Keratinocyte (primary cell): ENCODE results near the gene ENPP4. TPM values are rescaled to one million over a fixed set of nuclear protein-coding genes. Genes with fewer than 3 reads are reported as not detected.

Experiments
- DNase-seq: peaks from one replicate; pipeline ENCODE4 v3.0.0-alpha.2; 2011; ENCODE audit warnings: low read depth, missing footprints, low spot score
- FAIRE-seq: peaks from 2 replicates; lab custom pipeline; 2011; peaks lifted over from hg19 to GRCh38; lab: Jason Lieb, UNC
- H2AFZ ChIP-seq: 2 replicates; pipeline ENCODE4 v1.6.0; 2012; ENCODE audit warnings: low read length, control low read depth, inconsistent platforms; ENCODE audit not compliant: control insufficient read depth
- H3K27ac ChIP-seq: 2 replicates; pipeline ENCODE4 v1.5.1; 2011; ENCODE audit warnings: low read length; ENCODE audit not compliant: control insufficient read depth, insufficient read depth
- H3K27me3 ChIP-seq: 3 replicates; pipeline ENCODE4 v1.6.0; 2011; ENCODE audit warnings: low read length; ENCODE audit not compliant: control insufficient read depth, insufficient read depth; ENCODE audit errors: extremely low read depth
- H3K36me3 ChIP-seq, 2 experiments: 2 replicates in 1 of 2; 3 replicates in 1 of 2; pipeline ENCODE4 v1.5.1; 2011; ENCODE audit warnings: low read length in 2 of 2, mild to moderate bottlenecking in 1 of 2; ENCODE audit not compliant: control insufficient read depth in 2 of 2, insufficient read depth in 2 of 2; ENCODE audit errors: extremely low read depth in 1 of 2
- H3K4me1 ChIP-seq: 3 replicates; pipeline ENCODE4 v1.5.1; 2011; ENCODE audit warnings: low read length; ENCODE audit not compliant: control insufficient read depth, insufficient read depth; ENCODE audit errors: extremely low read depth
- H3K4me2 ChIP-seq: 3 replicates; pipeline ENCODE4 v1.6.0; 2011; ENCODE audit warnings: low read depth, low read length; ENCODE audit not compliant: control insufficient read depth, insufficient read depth; ENCODE audit errors: extremely low read depth
- H3K4me3 ChIP-seq, 3 experiments: fragments of 200-600 bp in 1 of 3; sonication (generic) in 1 of 3; 2 replicates in 2 of 3; 3 replicates in 1 of 3; pipeline ENCODE4 v1.5.1; 2011 to 2016; ENCODE audit warnings: low read length in 3 of 3, mild to moderate bottlenecking in 3 of 3, control low read depth in 2 of 3, inconsistent platforms in 1 of 3, low read depth in 1 of 3, mixed read lengths in 1 of 3, mixed run types in 1 of 3, moderate library complexity in 1 of 3; ENCODE audit not compliant: control insufficient read depth in 2 of 3, insufficient read depth in 2 of 3; ENCODE audit errors: extremely low read depth in 1 of 3
- H3K79me2 ChIP-seq: 2 replicates; pipeline ENCODE4 v1.6.0; 2012; ENCODE audit warnings: low read length; ENCODE audit not compliant: control insufficient read depth, insufficient read depth
- H3K9ac ChIP-seq: 3 replicates; pipeline ENCODE4 v1.6.0; 2011; ENCODE audit warnings: low read length; ENCODE audit not compliant: control insufficient read depth, insufficient read depth; ENCODE audit errors: extremely low read depth
- H3K9me1 ChIP-seq: 3 replicates; pipeline ENCODE4 v1.6.0; 2011; ENCODE audit warnings: low read length; ENCODE audit not compliant: control insufficient read depth, insufficient read depth; ENCODE audit errors: extremely low read depth
- H3K9me3 ChIP-seq: 2 replicates; pipeline ENCODE4 v1.5.1; 2012; ENCODE audit warnings: low read depth, low read length; ENCODE audit not compliant: control insufficient read depth
- H4K20me1 ChIP-seq: 3 replicates; pipeline ENCODE4 v1.6.0; 2011; ENCODE audit warnings: low read length; ENCODE audit not compliant: control insufficient read depth, insufficient read depth; ENCODE audit errors: extremely low read depth
- CTCF ChIP-seq, 3 experiments: IDR thresholded peaks in 1 of 3; conservative IDR thresholded peaks in 1 of 3; optimal IDR thresholded peaks in 1 of 3; 2 replicates in 2 of 3; 3 replicates in 1 of 3; pipeline versions ENCODE3 to v1.5.1; 2011; ENCODE audit warnings: low read length in 3 of 3, mild to moderate bottlenecking in 3 of 3, moderate library complexity in 2 of 3, control low read depth in 1 of 3, inconsistent platforms in 1 of 3; ENCODE audit not compliant: insufficient read depth in 2 of 3; ENCODE audit errors: extremely low read depth in 1 of 3
- EZH2 ChIP-seq: IDR thresholded peaks from one replicate; pipeline ENCODE4 v1.6.1; 2012; ENCODE audit warnings: inconsistent platforms, mild to moderate bottlenecking, low read length, moderate library complexity
- dilution Hi-C: fragments of 300-500 bp; cut with MboI; formaldehyde crosslinking; loops from one replicate; pipeline ENCODE4 v1.7.0; 2020; ENCODE audit warnings: low sequenced_read_pairs; ENCODE audit not compliant: extremely low pct_ligation_motif_present
- polyA plus RNA-seq, 5 experiments: library from polyadenylated mRNA; depleted of rRNA in 3 of 5; stranded (reverse) in 3 of 5; stranded (forward) in 1 of 5; unstranded in 1 of 5; fragments of >200 nt; gene quantifications; 1 replicate in 1 of 5; 2 replicates in 3 of 5; 3 replicates in 1 of 5; pipeline versions ENCODE4 v1.2.1 to v1.2.3, GENCODE V29; 2011 to 2012; ENCODE audit warnings: missing spikeins in 2 of 5, low read depth in 1 of 5, low replicate concordance in 1 of 5

ENPP4 gene
- polyA plus RNA-seq, 1 donor (not counting 4 experiments of a cell fraction or from before 2014, with no cell fraction given), result 0.01 TPM

GRCh38 chr6:46113370-46113769 lies 16.4 kb upstream of the ENPP4 start:
- Histone ChIP-seq H3K4me2 (no peak overlapping the region), H3K36me3 (no peaks in the 10 kb centered on the region), H3K27me3 (no peaks in the 10 kb centered on the region), H3K9me3 (no peaks in the 10 kb centered on the region), H3K4me3 (no peak overlapping the region), H3K4me1 (no peaks in the 10 kb centered on the region), H2AFZ (no peak overlapping the region), H3K79me2 (no peaks in the 10 kb centered on the region), H3K27ac (no peak overlapping the region), H4K20me1 (no peaks in the 10 kb centered on the region), H3K9ac (no peak overlapping the region), H3K9me1 (no peaks in the 10 kb centered on the region)
- FAIRE-seq, result no peak
- no peak for DNase-seq
- TF ChIP-seq CTCF (optimal IDR thresholded peaks at IDR 0.05 in 1 of 3, IDR thresholded peaks at IDR 0.05 in 1 of 3, conservative IDR thresholded peaks at IDR 0.05 in 1 of 3; ENCODE audit: extremely low read depth in 1 of 3, insufficient read depth in 2 of 3, low read length in 3 of 3) (no peak), EZH2 (no peak)
- dilution Hi-C loops, result no loop called here

- Histone ChIP-seq H2AFZ (no peak overlapping the region), H3K27me3 (no peaks in the 10 kb centered on the region), H3K4me2 (no peak overlapping the region), H3K4me1 (no peaks in the 10 kb centered on the region), H3K27ac (no peak overlapping the region), H3K4me3 (no peak overlapping the region), H3K9me3 (no peaks in the 10 kb centered on the region), H3K36me3 (no peaks in the 10 kb centered on the region), H4K20me1 (no peaks in the 10 kb centered on the region), H3K79me2 (no peaks in the 10 kb centered on the region), H3K9ac (no peak overlapping the region), H3K9me1 (no peaks in the 10 kb centered on the region)
- no peak for DNase-seq
- TF ChIP-seq EZH2 (no peak), CTCF (optimal IDR thresholded peaks at IDR 0.05 in 1 of 3, IDR thresholded peaks at IDR 0.05 in 1 of 3, conservative IDR thresholded peaks at IDR 0.05 in 1 of 3; ENCODE audit: extremely low read depth in 1 of 3, insufficient read depth in 2 of 3, low read length in 3 of 3) (no peak)
- dilution Hi-C loops, result no loop called here
- FAIRE-seq, result no peak
Measured at GRCh38 chr6:46115634-46116033, 14.2 kb upstream of the ENPP4 start.
